GM18505 (cell line): ENCODE measurements around the gene ZNF771.

Experiments
- ATAC-seq: cut with Tn5 transposase; IDR thresholded peaks from one replicate; pipeline ENCODE4 v1.9.1; 2021; ENCODE audit not compliant: unreplicated experiment
- POLR2A ChIP-seq: IDR thresholded peaks from 4 replicates; pipeline ENCODE4 v1.6.1; 2011; ENCODE audit warnings: borderline replicate concordance; ENCODE audit not compliant: insufficient read depth, insufficient read length; ENCODE audit errors: extremely low read depth

ZNF771 gene

DNA sequence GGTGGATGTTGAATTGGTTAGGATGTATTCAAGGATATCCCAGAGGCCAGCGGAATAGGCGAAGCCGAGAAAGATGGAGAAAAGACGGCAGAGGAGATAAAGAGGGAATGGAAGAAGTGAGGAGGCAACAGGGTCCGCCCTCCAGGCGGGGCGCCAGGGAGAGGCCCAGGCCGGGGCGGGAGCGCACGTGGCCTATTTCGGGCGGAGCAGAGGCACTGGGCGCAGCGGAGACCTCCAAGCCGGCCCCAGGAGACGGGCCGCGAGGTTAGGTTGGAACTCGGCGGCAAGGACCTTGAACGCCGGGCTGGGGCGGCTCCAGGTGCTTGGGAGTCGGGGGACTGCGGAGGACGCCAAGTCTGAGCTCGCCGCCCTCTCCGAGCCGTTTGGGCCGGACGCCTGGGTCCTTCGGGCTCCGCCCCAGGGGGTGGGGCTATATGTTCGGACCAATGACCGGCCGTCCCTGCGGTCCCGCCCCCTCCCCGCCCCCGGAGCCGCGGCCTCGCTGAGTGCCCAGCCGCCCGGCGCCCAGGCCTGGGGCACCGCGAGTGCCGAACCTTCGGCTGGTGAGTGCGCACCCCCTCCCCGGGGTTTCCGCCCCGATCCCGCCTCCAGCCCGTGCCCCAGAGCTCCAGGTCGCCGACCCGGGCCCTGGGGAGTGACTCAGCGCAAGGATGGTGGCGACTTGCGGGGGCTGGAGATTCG is at the start of gene ZNF771:
Gene ZNF771 (plus strand): TSS at position 505 of the 702 bp plus-strand sequence. CDS start 448 bp downstream, outside the sequence.
- peak; percentile 80 for ATAC-seq
- peak; percentile 73 for TF ChIP-seq POLR2A

DNA sequence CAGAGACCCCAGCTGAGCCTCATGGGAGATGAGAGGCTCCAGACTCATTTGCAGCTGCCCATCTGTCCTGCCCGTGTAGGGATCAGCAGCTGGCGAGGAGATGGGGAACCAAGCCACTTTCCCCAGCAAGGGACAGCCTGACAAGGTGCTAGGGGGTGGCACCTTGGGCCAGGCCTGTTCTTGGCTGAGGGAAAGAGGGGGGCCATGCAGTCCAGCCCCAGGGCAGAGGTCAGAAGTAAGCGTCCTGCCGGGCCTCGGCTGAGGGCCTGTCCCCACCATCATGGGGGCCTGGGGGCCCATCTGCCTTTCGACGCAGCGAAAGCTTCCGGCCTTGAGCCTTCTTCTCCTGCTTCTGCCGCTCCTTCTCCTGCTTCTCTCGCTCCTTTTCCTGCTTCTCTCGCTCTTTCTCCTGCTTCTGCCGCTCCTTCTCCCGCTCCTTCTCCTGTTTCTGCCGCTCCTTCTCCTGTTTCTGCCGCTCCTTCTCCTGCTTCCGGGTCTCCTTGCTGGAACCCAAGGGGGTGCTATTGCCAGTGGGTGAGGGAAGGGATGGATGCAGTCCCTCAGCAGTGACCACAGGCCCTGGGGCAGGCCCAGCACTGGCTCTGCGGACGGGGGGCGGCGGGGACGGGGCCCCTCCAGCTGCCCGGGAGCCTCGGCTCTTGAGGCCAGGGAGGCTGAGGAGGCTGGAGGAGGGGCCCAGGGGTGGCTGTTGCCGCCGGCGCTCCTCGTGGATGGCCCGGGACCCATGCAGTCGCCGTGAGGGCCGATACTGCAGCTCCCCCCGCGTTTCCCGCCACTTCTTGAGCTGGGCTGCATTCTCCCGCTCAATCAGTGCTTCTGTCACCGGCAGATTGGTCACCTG is 49.5 kb upstream of the ZNF771 start:
- TF ChIP-seq POLR2A: no peak
- no peak for ATAC-seq

DNA sequence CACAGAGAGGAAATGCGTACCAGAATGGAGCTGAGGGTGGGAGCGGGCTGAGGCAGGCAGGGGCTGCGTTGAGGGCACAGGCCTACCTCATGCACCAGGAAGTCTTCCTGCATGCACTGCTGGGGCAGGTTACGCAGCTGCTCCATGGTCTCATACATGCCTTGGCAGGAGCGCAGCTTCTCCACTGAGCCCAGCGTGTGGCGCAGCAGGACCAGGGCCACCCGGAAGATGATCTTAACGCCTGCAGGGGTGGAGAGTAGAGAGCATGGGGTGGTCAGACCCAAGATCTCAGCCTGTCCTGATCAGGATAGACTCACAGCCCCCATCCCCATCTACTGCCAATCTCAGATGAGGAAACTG is 48.8 kb upstream of the ZNF771 start:
- ATAC-seq: no peak

DNA sequence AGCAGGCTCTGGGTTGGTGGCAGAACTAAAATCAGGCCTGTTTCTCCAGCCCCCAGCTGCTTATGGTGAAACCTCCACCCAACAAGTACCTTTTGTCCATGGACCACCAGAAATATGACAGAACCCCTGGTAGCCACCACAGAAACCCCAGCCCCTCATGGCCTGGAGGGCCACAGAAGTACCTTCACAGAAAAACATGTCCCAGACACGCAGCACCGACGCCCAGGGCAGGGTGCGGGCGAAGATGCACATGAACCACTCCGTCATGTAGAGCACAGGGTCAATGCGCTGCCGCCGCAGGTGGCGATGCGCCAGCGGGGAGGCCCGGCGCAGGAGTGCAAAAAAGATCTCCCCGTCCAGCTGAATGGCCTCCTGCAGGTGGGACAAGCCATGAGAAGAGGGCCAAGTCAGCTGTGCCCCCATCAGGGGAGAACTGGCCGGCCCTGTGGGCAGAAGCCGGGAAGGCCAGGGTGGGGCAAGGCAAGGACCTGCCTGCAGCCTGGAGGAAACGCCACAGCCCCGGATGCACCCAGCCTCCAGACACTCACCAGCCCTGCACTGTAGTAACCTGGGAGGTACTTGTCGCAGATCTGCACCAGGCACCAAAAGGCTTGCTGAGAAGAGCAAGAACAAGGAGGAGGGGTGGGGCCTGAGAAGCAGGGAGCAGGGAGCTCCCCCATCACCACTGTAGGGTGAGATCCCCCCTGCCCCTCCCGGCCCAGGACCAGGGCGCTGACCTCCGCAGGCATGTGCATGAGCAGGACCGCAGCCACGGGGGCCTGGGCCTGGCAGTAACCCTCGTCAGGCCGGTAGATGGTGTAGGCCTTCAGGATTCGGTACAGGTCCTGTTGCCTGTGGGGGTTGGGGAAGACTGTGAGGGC is 48.2 kb upstream of the ZNF771 start:
- TF ChIP-seq POLR2A: no peak
- ATAC-seq: no peak

More for the DNA sequence above, 48.8 kb upstream of the ZNF771 start:
- TF ChIP-seq POLR2A: no peak

DNA sequence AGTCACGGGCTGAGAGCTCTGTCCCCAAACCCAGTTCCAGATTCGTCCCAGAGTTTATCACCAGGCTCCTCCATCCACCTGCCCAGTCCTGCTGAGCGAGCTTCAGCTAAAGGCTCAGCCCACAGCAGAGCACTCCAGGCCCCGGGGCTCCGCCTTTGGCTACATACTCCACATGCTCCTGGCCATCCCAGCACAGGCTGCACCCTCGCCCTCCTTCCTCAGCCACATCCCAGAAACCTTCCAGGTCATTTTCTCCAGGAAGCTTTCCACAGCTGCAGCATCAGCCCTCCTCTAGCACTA is 47.6 kb upstream of the ZNF771 start:
- TF ChIP-seq POLR2A: no peak
- no peak for ATAC-seq

DNA sequence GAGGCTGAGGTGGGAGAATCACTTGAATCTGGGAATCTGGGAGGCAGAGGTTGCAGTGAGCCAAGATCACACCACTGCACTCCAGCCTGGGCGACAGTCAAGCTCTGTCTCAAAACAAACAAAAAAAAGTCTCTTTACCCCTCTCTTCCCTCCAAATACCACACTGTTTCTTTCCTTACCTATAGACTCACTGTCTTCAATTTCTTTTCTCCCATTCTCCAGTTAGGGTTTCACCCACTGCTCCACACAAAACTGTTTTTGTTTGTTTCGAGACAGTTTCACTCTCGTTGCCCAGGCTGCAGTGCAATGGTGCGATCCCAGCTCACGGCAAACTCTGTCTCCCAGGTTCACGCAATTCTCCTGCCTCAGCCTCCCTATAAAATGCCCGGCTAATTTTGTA is 46.2 kb upstream of the ZNF771 start:
- no peak for TF ChIP-seq POLR2A
- no peak for ATAC-seq

DNA sequence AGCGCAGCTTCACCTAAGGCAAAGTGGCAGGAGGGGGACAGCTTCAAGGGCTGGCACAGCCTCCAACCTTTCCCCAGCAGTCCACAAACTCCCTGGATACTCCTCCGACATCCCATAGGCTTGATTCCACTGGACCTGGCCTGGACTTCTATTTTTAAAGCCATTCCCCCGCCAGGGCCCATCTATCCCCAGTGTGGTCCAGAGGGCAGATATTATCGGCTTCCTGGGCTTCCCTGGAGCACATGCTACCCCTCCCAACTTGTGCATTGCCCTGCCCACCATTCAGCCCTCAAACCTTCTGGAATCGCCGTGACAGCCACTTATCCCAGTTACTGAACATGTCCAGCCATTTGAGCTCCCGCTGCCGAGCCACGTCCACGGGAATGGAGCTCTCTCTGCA is 42.2 kb upstream of the ZNF771 start:
- ATAC-seq: no peak
- TF ChIP-seq POLR2A: no peak

DNA sequence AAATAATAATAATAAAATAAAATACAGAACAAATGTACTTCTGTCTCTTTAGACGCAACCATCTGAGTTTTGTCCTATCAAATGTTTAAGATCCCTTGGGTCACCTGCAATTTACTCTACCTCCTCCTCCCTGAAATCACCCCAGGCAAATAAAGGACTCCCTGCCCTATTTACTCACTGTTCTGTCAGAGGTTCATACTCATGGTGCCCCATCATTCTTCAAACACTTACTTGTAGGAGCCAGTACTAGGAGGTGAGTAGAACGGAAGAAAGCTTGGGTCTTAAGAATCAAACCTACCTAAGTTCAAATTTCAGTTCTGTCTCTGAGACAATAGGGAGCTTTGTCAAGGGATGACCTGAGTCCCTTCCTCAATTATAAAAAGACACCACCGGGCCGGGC is 40.9 kb upstream of the ZNF771 start:
- no peak for ATAC-seq
- no peak for TF ChIP-seq POLR2A

DNA sequence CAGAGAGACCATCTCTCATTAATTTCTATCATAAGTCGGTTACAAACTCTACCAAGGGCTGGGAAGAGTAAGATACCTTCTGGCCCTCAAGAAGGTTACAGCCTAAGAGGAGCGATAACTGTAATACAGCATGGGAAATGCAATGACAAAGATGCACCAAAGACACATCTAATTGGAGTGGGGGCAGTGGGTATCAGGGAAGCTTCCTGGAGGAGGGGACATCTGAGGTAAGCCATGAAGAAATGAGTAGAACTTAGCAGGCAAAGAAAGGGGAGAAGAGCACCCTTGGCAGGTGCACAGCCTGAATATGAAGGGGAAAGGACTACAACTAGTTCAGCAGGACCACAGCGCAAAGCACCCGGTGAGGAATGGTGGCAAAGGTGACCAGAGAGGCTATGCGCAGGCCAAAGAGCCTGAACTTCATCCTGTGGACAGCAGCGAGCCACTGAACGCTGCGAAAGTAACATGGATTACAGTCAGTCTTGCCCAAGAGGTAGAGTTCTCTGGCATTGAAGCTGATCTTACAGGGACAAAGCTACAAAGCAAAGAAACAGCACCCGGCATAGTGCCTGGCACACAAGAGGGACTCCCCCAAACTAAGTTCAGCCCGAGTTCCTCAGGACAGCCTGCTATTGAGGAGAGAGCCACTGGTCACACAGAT is 39.9 kb upstream of the ZNF771 start:
- no peak for TF ChIP-seq POLR2A
- ATAC-seq: no peak

DNA sequence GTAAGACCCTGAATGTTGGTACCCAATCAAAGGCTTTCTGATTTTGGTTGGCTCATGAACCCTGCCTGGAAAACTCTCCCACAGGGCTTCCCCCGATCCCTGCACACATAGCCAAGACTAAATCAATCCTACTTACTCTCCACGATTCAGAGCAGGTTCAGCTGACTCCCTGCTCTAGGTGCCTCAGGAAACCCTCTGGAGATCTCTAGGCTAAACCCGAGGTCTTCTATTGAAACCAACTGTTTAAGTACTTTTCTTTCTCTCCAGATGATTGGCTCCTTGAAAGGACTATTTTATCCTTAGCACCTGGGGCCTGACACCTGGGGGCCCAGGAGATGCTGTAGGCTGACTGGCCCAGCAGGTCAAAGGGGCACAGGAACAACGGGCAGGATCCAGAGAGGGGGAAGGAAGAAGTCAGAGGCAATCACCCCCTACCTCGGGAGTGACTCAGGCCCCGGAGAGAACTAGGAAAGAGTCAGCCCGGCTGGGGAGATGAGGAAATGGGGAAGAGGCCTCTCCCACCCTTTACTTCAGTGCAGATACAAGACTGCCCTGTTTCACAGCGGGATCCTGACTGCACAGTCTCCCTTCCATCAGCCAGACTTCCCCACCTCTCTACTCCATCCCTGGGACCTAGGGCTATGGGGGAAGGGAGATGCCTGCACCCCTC is 39.1 kb upstream of the ZNF771 start:
- no peak for TF ChIP-seq POLR2A
- no peak for ATAC-seq

DNA sequence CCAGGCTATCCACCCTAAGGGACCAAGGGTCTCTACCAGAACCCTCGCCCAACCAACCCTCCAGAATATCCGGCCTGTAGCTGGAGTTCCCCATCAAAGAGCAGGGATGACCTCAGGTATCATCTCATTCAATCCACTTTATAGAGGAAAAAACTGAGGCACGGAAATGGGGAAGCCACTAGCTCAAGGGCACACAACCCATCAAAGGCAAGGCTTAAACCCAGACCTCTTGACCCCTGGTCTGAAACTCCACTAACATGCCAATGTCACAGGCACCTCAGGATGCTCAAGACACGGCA is 38.7 kb upstream of the ZNF771 start:
- ATAC-seq: no peak
- TF ChIP-seq POLR2A: no peak

DNA sequence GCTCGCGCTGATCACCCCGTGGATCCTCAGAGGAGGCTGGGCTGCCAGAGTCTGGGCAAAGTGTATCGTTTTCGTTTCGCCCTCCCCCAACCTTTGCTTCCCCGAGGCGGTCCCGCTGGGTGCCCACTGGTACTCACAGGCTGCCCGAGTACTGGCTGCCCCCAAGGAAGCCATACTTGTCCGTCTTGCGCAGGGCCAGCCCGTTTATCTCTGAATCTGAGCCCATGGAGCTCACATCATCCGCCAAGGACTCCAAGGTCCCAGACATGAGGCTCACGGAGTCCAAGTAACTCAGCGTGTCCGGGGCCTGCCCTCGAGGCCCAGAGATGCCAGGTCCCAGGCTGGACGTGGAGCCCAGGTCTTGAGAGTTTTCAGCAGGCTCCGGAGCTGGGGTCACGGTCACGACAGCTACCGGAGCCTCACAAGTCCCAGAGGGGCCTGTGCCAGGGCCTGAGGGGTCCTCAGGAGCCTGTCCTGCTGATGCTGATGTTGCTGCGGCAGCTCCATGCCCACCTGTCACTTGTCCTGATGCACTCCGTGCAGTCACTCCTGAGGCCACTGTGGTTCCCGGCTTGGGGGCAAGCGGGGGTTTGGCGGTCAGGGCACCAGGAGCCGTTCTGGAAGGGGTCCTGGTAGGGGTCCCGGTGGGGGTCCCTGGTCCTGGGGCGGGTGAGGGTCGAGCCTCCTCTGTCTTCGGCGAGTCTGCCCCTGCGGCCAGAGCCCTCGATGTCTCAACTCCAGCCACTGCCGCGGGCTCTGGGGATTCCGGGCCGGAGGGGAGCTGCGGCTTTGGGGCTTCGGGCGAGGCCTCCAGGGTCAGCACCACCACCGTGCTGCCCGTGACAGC is 38.1 kb upstream of the ZNF771 start:
- no peak for ATAC-seq
- TF ChIP-seq POLR2A: no peak
